Measurements from ENCODE around the gene GRID2. TPM values are rescaled to one million over a fixed set of nuclear protein-coding genes. Genes with fewer than 3 reads are reported as not detected.

Gene GRID2
- total RNA-seq, 4 donors from 2014 or later: 0.16 TPM; not detected in 3

DNA sequence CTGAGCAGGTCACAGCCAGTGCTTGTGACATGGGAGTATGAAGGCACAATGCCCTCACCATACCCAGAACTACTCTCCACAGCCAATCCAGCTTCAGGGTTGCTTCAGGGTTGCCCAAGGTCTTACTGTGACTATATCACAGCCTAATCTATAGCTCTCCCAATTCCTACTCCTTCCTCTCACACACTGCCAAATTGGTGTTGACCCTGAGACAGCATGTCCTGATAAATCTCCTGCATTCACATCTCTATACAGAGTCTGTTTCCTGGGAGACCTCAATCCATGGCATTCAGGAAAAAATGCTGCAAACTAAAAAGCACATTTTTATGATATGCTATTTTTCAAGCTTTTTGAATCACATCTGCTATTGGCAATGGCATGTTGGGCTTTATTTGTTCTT is 456.7 kb downstream of the GRID2 start:
- Histone ChIP-seq H3K36me3 (no peaks in the 10 kb centered on the region), H3K9me3 (no peaks in the 10 kb centered on the region), H3K27ac (no peak overlapping the region), H3K27me3 (no peaks in the 10 kb centered on the region), H3K4me1 (no peaks in the 10 kb centered on the region), H3K4me3 (no peak overlapping the region)
- TF ChIP-seq, protein P1, sequence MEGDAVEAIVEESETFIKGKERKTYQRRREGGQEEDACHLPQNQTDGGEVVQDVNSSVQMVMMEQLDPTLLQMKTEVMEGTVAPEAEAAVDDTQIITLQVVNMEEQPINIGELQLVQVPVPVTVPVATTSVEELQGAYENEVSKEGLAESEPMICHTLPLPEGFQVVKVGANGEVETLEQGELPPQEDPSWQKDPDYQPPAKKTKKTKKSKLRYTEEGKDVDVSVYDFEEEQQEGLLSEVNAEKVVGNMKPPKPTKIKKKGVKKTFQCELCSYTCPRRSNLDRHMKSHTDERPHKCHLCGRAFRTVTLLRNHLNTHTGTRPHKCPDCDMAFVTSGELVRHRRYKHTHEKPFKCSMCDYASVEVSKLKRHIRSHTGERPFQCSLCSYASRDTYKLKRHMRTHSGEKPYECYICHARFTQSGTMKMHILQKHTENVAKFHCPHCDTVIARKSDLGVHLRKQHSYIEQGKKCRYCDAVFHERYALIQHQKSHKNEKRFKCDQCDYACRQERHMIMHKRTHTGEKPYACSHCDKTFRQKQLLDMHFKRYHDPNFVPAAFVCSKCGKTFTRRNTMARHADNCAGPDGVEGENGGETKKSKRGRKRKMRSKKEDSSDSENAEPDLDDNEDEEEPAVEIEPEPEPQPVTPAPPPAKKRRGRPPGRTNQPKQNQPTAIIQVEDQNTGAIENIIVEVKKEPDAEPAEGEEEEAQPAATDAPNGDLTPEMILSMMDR (IDR thresholded peaks at IDR 0.05): no peak
- TF ChIP-seq EP300 (IDR thresholded peaks at IDR 0.05; ENCODE audit: low read depth) (no peak), POLR2AphosphoS5 (IDR thresholded peaks at IDR 0.05) (no peak), POLR2A (IDR thresholded peaks at IDR 0.05) (no peak)
- DNase-seq: no peak
- intact Hi-C loops (cut with DNase I; ENCODE audit: low total_unique reads): no loop called here
- in situ Hi-C loops (cut with MboI; ENCODE audit: low pct_ligation_motif_present in 1 of 4, low pct_unique_long_range_greater_than_20kb in 1 of 4, low sequenced_read_pairs in 3 of 4): no loop called here

DNA sequence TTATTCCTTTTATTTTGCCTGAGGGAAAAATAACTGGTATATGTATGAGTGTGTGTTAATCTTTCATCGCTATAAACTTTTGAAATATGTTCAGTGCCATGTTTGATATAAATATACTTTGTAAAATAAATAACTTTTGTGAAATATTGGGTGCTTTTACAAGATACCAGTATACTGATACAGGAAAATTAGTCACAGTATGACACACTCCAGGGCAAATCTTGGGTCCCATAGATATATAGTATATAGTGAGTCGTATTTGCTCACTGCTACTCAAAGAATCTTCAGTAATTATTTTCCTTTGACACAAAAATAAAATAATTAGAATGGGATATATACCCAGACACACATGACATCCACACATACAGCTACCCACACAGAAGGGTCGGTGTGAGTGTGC is 472.3 kb downstream of the GRID2 start:
- H3K36me3 ChIP-seq: no peaks in the 10 kb centered on the region
- TF ChIP-seq, protein P1 (IDR thresholded peaks at IDR 0.05): no peak
- no peak overlapping the region for H3K27ac ChIP-seq
- no peak for DNase-seq
- no peaks in the 10 kb centered on the region for H3K4me1 ChIP-seq
- H3K9me3 ChIP-seq: no peaks in the 10 kb centered on the region
- H3K27me3 ChIP-seq: no peaks in the 10 kb centered on the region
- H3K4me3 ChIP-seq: no peak overlapping the region
- intact Hi-C loops (cut with DNase I; ENCODE audit: low total_unique reads) (no loop called here), in situ Hi-C loops (cut with MboI; ENCODE audit: low pct_ligation_motif_present in 1 of 4, low pct_unique_long_range_greater_than_20kb in 1 of 4, low sequenced_read_pairs in 3 of 4) (no loop called here)
- WGBS, 2 donors (ENCODE audit: low coverage in 1 of 2): 75 to 76% methylated on average over 3 of the region's 3 CpGs

DNA sequence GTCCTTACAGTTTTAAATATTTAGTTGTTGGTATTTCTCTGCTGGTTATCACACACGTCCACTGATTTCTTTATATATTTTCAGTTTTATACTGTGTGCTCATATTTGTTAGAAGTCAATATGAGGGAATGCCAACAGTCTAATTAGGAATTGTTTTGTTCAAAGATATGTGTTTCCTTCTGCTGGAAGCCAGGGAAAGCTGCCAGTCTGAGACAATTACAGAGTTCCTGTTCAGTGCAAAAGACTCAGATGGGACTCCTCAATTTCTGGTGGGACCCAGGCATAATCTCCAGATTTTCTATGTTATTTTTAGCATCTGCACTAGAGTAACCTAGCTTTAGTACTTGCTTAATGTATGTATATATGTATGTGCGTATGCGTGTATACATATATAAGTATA is 486.0 kb downstream of the GRID2 start:
- no peak for DNase-seq
- Histone ChIP-seq H3K4me3 (no peak overlapping the region), H3K4me1 (no peaks in the 10 kb centered on the region), H3K9me3 (no peaks in the 10 kb centered on the region), H3K36me3 (no peaks in the 10 kb centered on the region), H3K27ac (no peak overlapping the region), H3K27me3 (no peaks in the 10 kb centered on the region)
- in situ Hi-C loops (cut with MboI; ENCODE audit: low pct_ligation_motif_present in 1 of 4, low pct_unique_long_range_greater_than_20kb in 1 of 4, low sequenced_read_pairs in 3 of 4): no loop called here
- 76 to 79% methylated on average over 3 of the region's 3 CpGs for WGBS, 2 donors (ENCODE audit: low coverage in 1 of 2)
- TF ChIP-seq POLR2A (IDR thresholded peaks at IDR 0.05): no peak
- TF ChIP-seq, protein P1 (IDR thresholded peaks at IDR 0.05): no peak
- TF ChIP-seq POLR2AphosphoS5 (IDR thresholded peaks at IDR 0.05): no peak
- TF ChIP-seq EP300 (IDR thresholded peaks at IDR 0.05; ENCODE audit: low read depth): no peak
- intact Hi-C loops (cut with DNase I; ENCODE audit: low total_unique reads): no loop called here

DNA sequence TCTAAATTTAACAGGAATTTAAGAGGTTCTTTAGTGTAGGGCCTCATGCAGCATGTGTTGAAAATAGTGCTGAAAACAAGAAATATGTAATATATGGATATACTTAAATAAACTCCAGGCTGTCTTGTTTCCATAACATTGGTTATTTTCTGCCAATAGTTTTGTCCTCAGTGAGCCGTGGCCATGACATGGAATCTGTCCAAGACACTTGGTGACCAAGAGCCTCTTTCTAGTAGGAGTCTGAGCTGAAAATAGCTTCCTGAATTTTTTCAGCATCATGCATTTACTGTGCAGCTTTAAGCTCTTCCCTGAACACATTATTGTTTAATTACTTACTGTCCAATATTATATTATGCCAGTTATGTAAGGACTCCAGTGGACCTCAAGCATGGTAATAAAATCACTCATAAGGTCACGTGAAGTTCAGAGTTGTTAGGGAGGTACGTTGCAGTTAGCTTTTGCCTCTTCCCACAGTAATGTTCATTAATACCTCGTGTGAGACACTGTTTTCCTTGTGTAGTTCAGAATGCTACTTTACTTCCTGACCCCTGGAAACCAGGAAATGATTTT is 488.2 kb downstream of the GRID2 start:
- intact Hi-C loops (cut with DNase I; ENCODE audit: low total_unique reads): no loop called here
- no peaks in the 10 kb centered on the region for H3K9me3 ChIP-seq
- no peak overlapping the region for H3K27ac ChIP-seq
- DNase-seq: no peak
- H3K4me1 ChIP-seq: no peaks in the 10 kb centered on the region
- WGBS, 2 donors (ENCODE audit: low coverage in 1 of 2): 18 to 29% methylated on average over 2 to 4 of the region's 4 CpGs
- H3K4me3 ChIP-seq: no peak overlapping the region
- H3K27me3 ChIP-seq: no peaks in the 10 kb centered on the region
- TF ChIP-seq POLR2A (IDR thresholded peaks at IDR 0.05) (no peak), POLR2AphosphoS5 (IDR thresholded peaks at IDR 0.05) (no peak), EP300 (IDR thresholded peaks at IDR 0.05; ENCODE audit: low read depth) (no peak)
- TF ChIP-seq, protein P1 (IDR thresholded peaks at IDR 0.05): no peak
- in situ Hi-C loops (cut with MboI; ENCODE audit: low pct_ligation_motif_present in 1 of 4, low pct_unique_long_range_greater_than_20kb in 1 of 4, low sequenced_read_pairs in 3 of 4): no loop called here
- H3K36me3 ChIP-seq: no peaks in the 10 kb centered on the region

Data from transverse colon (tissue), 4 donors.